HK-2 (cell line): ENCODE results near the gene TFF2.

Experiments
- DNase-seq: peaks from one replicate; pipeline ENCODE4 v3.0.0-alpha.2; 2018; ENCODE audit not compliant: unreplicated experiment

Gene TFF2

GRCh38 chr21:42305707-42306147, 45.1 kb downstream of the TFF2 start:
- no peak for DNase-seq

- no peak for DNase-seq
These were observed 46.0 kb downstream of the TFF2 start for GRCh38 chr21:42304556-42305454.

GRCh38 chr21:42303443-42303842, 47.4 kb downstream of the TFF2 start:
- no peak for DNase-seq

- no peak for DNase-seq
These were observed 48.0 kb downstream of the TFF2 start for GRCh38 chr21:42302794-42303193.

- no peak for DNase-seq
These were observed 48.6 kb downstream of the TFF2 start for GRCh38 chr21:42302076-42302650.

- no peak for DNase-seq
These were observed 49.3 kb downstream of the TFF2 start for GRCh38 chr21:42301371-42302075.

GRCh38 chr21:42300956-42301355, 49.8 kb downstream of the TFF2 start:
- no peak for DNase-seq

- DNase-seq, result no peak
These were observed 50.7 kb downstream of the TFF2 start for GRCh38 chr21:42300045-42300583.

- no peak for DNase-seq
These were observed 51.3 kb downstream of the TFF2 start for GRCh38 chr21:42299324-42300044.

GRCh38 chr21:42298657-42299056, 52.1 kb downstream of the TFF2 start:
- no peak for DNase-seq

GRCh38 chr21:42298237-42298636, 52.6 kb downstream of the TFF2 start:
- DNase-seq, result no peak

GRCh38 chr21:42297377-42297776, 53.4 kb downstream of the TFF2 start:
- no peak for DNase-seq

GRCh38 chr21:42296501-42296900, 54.3 kb downstream of the TFF2 start:
- DNase-seq, result no peak
